T47D (cell line): ENCODE measurements around the gene PPP2R3C.
"Not testable (repeated sequence)": the region's sequence is repeated elsewhere in the genome, so short reads cannot be mapped to it uniquely, and the experiment has no call there.

Experiments
- DNase-seq, 2 experiments: peaks; one replicate each; pipeline versions ENCODE4 v3.0.0 to v3.0.0-alpha.2; 2011 to 2012; ENCODE audit warnings: low read depth in 1 of 2, low spot score in 1 of 2
- JUND ChIP-seq: IDR thresholded peaks from 2 replicates; pipeline ENCODE4 v1.6.1; 2012; ENCODE audit warnings: low read depth
- in situ Hi-C: cut with HindIII; loops from 2 replicates; pipeline ENCODE4 v1.10.0; 2016; ENCODE audit warnings: low sequenced_read_pairs, low pct_unique_long_range_greater_than_20kb

The PPP2R3C gene

GRCh38 chr14:35043046-35043445 lies 78.7 kb downstream of the PPP2R3C start:
- in situ Hi-C loops, result no loop called here
- no peak for DNase-seq
- TF ChIP-seq JUND, result no peak

GRCh38 chr14:35042632-35043031 lies 79.2 kb downstream of the PPP2R3C start:
- in situ Hi-C loops, result no loop called here
- TF ChIP-seq JUND, result no peak
- DNase-seq, result no peak

GRCh38 chr14:35038312-35038711 lies 83.5 kb downstream of the PPP2R3C start:
- in situ Hi-C loops, DNase-seq: not testable (repeated sequence)
